GM12801 (cell line): ENCODE results near the gene CA11.

Experiments
- CTCF ChIP-seq: IDR thresholded peaks from one replicate; pipeline ENCODE4 v1.5.1; 2011; ENCODE audit warnings: control low read depth; ENCODE audit not compliant: insufficient read length; ENCODE audit errors: extremely low read depth

The CA11 gene

GRCh38 chr19:48618916-48619691 lies 26.9 kb downstream of the CA11 start, which contains the start of the genes RPL18 and SPHK2:
TSS of gene RPL18 (minus strand) at chr19:48619178. CDS start at chr19:48619143, 35 bp downstream.
TSS of gene SPHK2 (plus strand) at chr19:48619506. CDS start at chr19:48620515, 1,009 bp downstream.
- no peak for TF ChIP-seq CTCF

- no peak for TF ChIP-seq CTCF
Observed at GRCh38 chr19:48618278-48618915, 27.6 kb downstream of the CA11 start.

GRCh38 chr19:48617146-48617937 lies 28.6 kb downstream of the CA11 start:
- TF ChIP-seq CTCF: no peak

GRCh38 chr19:48616491-48617056 lies 29.4 kb downstream of the CA11 start:
- TF ChIP-seq CTCF: no peak

GRCh38 chr19:48616041-48616436 lies 29.9 kb downstream of the CA11 start:
- no peak for TF ChIP-seq CTCF

GRCh38 chr19:48615231-48616040 lies 30.6 kb downstream of the CA11 start:
- TF ChIP-seq CTCF: no peak
